ENCODE data around the gene SPATS2L. TPM values are rescaled to one million over a fixed set of nuclear protein-coding genes. Genes with fewer than 3 reads are reported as not detected.

The SPATS2L gene
- total RNA-seq, 4 donors from 2014 or later = 60.7 to 81.3 (median 61.3) TPM

DNA sequence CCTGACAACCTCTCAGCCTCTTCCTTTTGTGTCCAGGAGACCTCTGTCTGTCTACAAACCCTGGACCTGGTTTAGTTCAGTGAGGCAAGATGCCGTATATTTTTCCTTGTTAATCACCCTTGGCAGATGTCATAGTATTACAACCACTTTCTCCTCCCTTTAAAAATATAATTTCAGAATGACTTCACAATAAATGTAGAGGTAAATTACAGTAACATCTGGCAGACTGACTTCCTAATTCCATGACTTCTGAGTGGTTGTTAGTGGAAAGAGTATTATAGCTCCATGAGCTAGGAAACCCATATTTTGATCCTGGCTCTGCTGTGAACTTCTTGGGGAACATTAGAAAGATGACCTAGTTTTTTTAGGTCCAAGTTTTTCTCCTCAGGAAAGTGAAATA, 39.5 kb downstream of the SPATS2L start:
- no peak for DNase-seq (ENCODE audit: low spot score in 2 of 2)
- TF ChIP-seq, protein P1, sequence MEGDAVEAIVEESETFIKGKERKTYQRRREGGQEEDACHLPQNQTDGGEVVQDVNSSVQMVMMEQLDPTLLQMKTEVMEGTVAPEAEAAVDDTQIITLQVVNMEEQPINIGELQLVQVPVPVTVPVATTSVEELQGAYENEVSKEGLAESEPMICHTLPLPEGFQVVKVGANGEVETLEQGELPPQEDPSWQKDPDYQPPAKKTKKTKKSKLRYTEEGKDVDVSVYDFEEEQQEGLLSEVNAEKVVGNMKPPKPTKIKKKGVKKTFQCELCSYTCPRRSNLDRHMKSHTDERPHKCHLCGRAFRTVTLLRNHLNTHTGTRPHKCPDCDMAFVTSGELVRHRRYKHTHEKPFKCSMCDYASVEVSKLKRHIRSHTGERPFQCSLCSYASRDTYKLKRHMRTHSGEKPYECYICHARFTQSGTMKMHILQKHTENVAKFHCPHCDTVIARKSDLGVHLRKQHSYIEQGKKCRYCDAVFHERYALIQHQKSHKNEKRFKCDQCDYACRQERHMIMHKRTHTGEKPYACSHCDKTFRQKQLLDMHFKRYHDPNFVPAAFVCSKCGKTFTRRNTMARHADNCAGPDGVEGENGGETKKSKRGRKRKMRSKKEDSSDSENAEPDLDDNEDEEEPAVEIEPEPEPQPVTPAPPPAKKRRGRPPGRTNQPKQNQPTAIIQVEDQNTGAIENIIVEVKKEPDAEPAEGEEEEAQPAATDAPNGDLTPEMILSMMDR (IDR thresholded peaks at IDR 0.05) = no peak
- TF ChIP-seq POLR2A (IDR thresholded peaks at IDR 0.05) = no peak

DNA sequence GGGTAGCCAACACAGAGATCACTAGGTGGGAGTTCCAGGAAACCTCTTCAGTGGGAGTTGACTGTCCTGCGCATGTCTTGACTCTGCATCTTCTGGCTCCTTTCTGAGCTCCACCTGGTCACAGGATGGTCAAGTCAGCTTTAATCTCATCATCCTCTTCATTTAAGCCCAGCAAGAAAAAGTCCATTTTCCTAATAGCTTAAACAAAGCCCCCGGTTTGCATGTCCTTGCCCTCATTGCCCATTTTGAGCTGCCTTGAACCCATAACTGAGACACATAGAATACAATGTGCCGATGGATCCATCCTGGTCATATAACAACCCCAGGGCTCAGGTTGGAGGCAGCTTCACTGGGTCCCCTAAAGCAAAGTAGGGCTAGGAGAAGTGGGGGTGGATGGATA, 40.8 kb downstream of the SPATS2L start:
- intact Hi-C loops (cut with DNase I; ENCODE audit: low total_unique reads) = no loop called here
- TF ChIP-seq POLR2A (IDR thresholded peaks at IDR 0.05) = no peak
- TF ChIP-seq, protein P1 (IDR thresholded peaks at IDR 0.05) = no peak
- 98% methylated on average over 3 of the region's 3 CpGs for WGBS, 2 donors

More for the DNA sequence above, 39.5 kb downstream of the SPATS2L start:
- 53 to 61% methylated on average over 1 of the region's 1 CpG for WGBS, 2 donors
- H3K4me3 ChIP-seq (ENCODE audit: low read depth, poor library complexity, severe bottlenecking) = no peak overlapping the region
- intact Hi-C loops (cut with DNase I; ENCODE audit: low total_unique reads) = no loop called here

DNA sequence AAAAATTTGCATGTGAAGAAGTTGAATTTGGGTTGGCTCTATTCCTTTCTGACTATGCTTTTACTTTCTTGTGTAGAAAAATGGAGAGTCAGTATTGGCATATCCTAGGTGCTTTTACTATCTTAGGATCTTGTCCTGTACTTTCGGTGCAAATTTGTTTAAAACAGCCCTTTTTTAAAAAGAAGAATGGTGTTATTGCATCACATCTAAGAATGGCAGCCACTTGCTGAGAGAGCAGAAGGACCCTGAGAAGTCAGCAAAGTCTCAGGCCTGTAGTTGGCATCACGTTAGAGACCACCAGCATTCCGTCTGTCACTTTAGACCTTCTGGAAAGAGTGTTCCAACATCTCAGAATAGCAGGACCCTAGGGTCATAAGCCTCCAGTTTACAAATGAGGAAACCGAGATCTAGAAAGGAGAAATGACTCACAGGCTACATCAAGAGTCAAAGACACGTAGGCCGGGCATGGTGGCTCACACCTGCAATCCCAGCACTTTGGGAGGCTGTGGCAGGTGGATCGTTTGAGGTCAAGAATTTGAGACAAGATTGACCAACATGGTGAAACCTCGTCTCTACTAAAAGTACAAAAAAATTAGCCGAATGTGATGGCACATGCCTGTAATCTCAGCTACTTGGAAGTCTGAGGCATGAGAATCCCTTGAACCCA, 42.5 kb downstream of the SPATS2L start:
- WGBS, 2 donors = 90 to 95% methylated on average over 9 of the region's 9 CpGs
- TF ChIP-seq, protein P1 (IDR thresholded peaks at IDR 0.05) = no peak
- no peak for TF ChIP-seq POLR2A (IDR thresholded peaks at IDR 0.05)
- H3K4me3 ChIP-seq (ENCODE audit: low read depth, poor library complexity, severe bottlenecking) = no peak overlapping the region
- intact Hi-C loops (cut with DNase I; ENCODE audit: low total_unique reads) = no loop called here
- DNase-seq (ENCODE audit: low spot score in 2 of 2) = no peak

More for the DNA sequence above, 40.8 kb downstream of the SPATS2L start:
- H3K4me3 ChIP-seq (ENCODE audit: low read depth, poor library complexity, severe bottlenecking) = no peak overlapping the region
- no peak for DNase-seq (ENCODE audit: low spot score in 2 of 2)

DNA sequence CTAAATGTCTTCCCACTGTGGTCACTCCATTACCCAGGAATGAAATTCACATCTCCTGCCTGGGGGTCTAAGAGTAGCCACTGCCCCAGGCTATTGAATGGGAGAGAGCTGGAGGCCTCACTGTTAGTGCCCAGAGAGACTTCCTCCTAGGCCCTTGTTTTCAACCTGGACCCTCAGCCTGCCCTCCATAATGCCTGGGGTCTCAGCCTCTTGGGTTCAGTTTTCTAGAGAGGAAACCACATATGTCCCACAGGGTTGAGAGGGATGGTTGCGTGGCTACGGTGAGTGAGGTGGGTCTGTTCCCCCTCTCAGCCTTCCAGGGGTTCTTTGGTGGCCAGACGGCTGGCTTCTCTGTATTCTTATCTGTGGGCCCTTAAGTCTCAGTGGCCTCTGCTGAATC, 43.4 kb downstream of the SPATS2L start:
- intact Hi-C loops (cut with DNase I; ENCODE audit: low total_unique reads) = no loop called here
- DNase-seq (ENCODE audit: low spot score in 2 of 2) = no peak
- no peak for TF ChIP-seq POLR2A (IDR thresholded peaks at IDR 0.05)
- TF ChIP-seq, protein P1 (IDR thresholded peaks at IDR 0.05) = no peak
- 93 to 98% methylated on average over 3 of the region's 3 CpGs for WGBS, 2 donors
- no peak overlapping the region for H3K4me3 ChIP-seq (ENCODE audit: low read depth, poor library complexity, severe bottlenecking)

DNA sequence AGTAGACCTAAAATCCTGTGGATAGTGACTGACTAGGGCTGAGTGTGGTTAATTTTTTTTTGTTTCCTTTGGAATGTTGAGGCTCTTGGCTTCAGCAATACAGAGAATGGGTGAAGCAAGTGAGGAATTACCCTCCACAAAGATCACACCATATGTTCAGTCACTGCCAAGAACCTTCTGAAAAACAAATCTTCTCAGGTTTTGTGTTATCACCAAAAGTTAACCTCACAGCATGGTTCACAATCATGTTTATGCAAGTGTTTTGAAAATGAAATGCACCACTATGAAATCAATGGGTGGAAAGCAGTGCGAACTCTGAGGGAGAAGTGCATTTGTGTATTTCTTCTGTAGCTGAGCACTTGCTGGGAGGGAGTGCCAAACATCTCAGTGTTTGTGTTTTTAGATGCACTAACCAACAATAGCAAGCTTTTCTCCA, 44.4 kb downstream of the SPATS2L start:
- TF ChIP-seq, protein P1 (IDR thresholded peaks at IDR 0.05) = no peak
- TF ChIP-seq POLR2A (IDR thresholded peaks at IDR 0.05) = no peak
- H3K4me3 ChIP-seq (ENCODE audit: low read depth, poor library complexity, severe bottlenecking) = no peak overlapping the region
- WGBS, 2 donors = 90 to 92% methylated on average over 1 of the region's 1 CpG
- intact Hi-C loops (cut with DNase I; ENCODE audit: low total_unique reads) = no loop called here
- no peak for DNase-seq (ENCODE audit: low spot score in 2 of 2)

DNA sequence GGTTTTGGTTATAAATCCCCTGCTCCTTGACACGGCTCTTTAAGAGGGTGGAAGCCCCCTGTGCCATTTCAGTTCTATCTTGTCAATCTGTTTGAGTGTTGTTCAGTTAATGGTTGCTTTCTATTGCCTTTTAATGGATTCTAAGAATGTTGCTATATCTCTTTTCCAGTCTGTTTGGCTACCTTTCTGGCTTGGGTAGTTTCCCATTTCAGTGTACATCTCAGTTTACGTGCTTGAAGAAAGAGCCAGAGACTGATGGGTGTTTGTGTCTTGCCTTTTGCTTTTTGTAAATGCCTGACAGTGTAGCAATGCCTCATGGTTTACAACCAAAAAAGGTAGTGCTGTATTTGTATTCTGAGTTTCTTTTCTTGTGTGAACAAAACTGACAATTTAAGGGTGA, 45.3 kb downstream of the SPATS2L start:
- no peak for TF ChIP-seq POLR2A (IDR thresholded peaks at IDR 0.05)
- TF ChIP-seq, protein P1 (IDR thresholded peaks at IDR 0.05) = no peak
- no peak overlapping the region for H3K4me3 ChIP-seq (ENCODE audit: low read depth, poor library complexity, severe bottlenecking)
- intact Hi-C loops (cut with DNase I; ENCODE audit: low total_unique reads) = no loop called here
- DNase-seq (ENCODE audit: low spot score in 2 of 2) = no peak
- 66 to 69% methylated on average over 2 of the region's 2 CpGs for WGBS, 2 donors

Data from lower leg skin (tissue), 4 donors.